HG03378 (cell line): ENCODE data around the gene RDH5.
"Not testable (repeated sequence)": the region's sequence is repeated elsewhere in the genome, so short reads cannot be mapped to it uniquely, and the experiment has no call there.

Experiments used
- ATAC-seq: cut with Tn5 transposase; IDR thresholded peaks from one replicate; pipeline ENCODE4 v1.9.1; 2021; ENCODE audit warnings: mild to moderate bottlenecking, moderate library complexity; ENCODE audit not compliant: unreplicated experiment

Gene RDH5

DNA sequence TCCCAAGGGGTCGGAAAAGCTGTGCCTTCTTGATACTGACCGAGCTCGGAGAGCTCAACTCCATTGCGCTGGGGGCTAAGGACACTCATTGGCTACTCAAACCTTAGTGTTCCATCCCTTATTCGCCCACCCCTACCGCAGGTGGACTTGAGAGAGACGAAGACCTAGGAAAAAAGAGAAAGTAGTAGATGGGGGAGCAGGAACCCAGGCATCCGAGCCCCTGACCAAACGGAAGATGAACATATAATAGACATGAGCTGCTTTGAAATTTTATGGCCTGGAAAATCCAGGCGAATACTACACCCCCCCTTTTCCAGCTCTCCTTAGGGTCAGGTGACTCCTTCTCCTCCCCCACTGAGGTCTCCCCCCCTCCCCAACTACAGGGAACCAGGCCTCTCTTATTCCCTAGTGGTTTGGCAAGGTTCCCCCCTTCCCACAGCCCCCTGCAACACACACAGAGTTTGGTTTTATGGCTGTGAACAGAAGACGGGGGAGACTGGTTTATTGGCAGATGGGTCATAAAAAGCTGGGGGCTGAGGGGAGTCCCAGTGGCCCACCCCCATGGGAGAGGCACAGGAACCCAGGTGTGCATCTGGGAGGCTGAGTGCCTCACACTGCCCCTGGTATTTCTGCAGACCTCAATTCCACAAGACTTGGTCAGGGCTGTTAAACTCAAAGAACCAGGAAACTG lies 24.3 kb downstream of the RDH5 start:
- ATAC-seq = no peak

- ATAC-seq = no peak
Measured at GRCh38 chr12:55745361-55746173, 25.4 kb downstream of the RDH5 start.

DNA sequence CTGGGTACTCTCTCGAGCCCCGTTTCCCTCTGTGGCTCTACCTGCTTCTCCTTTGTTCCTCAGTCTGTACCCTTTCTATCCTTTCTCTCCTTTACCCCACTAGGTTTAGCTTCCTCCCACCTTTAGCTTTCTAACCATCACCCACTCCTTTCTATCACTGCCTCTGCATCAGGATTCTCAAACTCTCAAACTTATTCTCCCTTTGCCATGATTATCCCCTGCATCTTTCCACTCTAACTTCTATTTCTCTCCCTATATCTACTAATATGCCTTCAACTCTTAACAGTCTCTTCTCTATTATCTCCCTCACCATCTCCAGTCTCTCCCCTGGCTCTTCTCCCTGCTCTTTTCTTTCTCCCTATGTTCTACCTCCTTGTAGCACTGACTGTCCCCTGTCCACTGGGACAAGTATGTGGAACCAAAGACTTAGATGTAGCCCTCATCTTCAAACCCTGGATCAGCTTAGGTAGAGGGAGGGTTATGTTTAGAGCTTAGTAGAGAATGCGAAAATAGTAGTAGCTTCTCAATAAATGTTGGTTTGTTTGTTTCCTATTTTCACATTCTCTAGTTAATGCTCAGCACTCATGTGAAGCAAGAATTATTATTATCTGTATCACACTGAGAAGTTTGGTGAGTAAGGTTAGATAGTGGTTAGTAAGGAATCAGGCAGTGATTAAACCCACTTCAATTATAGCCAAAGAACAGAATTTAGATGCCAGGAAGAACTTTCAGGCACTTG lies 26.1 kb downstream of the RDH5 start:
- ATAC-seq = no peak

DNA sequence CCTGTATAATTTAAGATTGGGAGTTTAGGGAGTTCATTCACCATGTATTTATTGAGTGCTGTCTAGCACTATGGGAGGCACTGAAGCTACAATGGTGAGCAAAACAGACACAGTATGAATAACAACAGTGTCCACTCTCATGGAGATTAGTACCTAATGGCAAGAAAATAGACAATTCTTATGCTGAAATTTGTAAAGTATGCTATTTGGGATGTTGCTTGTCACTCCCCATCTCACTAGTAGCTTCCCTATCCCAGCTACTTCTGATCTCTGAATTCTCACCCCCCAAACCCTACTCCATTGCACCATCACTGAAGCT lies 26.7 kb downstream of the RDH5 start:
- ATAC-seq = no peak

- ATAC-seq = no peak
Measured at GRCh38 chr12:55748230-55748993, 28.2 kb downstream of the RDH5 start.

DNA sequence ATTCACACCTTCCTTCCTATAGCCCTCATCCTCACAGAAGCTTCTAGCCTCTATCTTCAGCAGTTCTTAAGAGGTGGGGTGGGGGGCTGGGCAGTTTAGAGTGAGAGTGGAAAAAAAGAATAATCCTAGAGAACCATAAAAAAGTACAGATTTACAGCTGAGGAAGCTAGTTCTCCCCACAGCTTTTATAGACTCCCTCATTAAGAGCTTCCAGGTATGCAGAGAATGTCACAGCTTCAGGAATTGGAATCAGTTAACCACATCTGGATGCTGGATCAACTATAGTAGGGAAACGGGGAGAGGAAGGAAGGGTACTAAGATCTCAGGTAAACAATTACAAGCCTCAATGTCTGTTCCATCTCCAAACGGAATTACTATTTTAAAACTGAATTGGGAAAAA lies 35.1 kb downstream of the RDH5 start:
- ATAC-seq = no peak

DNA sequence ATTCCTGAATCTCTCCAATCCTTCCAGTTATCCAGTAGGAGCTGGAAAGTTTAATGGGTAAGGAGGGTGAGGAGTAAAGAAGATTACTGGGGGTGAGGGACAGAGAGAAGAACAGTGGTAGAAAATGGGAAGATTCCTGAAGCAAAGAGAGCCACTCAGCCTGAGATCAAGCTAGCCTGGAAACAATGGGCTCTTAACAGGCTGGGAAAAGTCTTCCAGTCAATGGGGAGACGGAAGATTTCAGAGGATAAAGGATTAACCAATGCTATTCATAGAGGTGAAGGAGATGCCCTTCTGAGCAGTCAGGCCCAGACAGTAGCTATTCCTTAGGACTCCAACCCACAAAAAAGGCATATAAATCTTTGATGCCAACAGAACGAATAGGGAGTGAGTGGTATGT lies 37.5 kb downstream of the RDH5 start:
- ATAC-seq = no peak

GRCh38 chr12:55758575-55758974 lies 38.4 kb downstream of the RDH5 start:
- ATAC-seq = not testable (repeated sequence)

DNA sequence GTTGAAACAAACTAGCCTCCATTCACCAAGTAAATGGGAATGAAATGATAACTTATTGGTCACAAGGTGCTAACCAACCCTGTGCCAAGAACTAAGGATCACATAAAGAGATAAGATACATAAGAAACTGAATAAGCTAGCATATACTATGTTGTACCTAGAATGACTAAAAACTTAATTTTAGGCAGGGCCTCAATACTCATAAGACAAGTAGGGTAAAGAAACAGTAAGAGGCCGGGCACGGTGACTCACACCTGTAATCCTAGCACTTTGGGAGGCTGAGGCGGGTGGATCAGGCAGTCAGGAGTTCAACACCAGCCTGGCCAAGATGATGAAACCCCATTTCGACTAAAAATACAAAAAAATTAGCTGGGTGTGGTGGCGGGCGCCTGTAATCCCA lies 40.5 kb downstream of the RDH5 start:
- no peak for ATAC-seq

DNA sequence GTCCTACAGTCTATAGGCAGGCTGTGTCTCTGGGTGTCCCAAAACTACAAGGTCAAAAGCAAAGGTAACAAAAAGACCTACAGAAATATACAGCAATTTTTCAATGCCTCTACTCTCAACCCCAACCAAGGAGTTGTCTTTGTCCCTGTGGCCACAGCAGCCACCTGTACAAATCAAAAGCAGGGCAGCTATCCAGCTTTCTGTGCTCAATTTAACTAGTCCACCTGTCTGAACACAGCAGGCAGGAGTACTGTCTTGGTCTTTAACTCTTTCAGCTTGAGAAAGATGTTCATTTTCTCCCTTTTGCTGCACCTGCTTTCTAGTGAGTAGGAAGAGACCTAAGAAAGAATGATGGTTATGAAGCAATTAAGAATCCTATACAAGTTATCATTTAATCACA lies 42.5 kb downstream of the RDH5 start:
- ATAC-seq = no peak

GRCh38 chr12:55765736-55766290 lies 45.6 kb downstream of the RDH5 start:
- ATAC-seq = no peak

DNA sequence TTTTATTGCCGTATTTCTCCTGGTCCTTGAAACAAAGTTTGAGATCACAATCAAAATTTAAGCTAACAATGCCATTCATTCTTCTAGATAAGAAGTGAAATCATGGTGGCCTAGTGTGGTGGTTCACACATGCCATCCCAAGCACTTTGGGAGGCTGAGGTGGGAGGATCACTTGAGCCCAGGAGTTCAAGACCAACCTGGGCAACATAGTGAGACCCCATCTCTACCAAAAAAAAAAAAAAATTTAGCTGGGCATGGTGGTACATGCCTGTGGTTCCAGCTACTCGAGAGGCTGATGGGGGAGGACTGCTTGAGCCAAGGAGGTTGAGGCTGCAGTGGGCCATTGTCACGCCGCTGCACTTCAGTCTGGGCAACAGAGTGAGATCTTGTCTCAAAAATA lies 47.0 kb downstream of the RDH5 start:
- no peak for ATAC-seq

GRCh38 chr12:55771736-55772135 lies 51.5 kb downstream of the RDH5 start:
- no peak for ATAC-seq
